Measurements from ENCODE around the gene NPTN.
"Not testable (repeated sequence)": the region's sequence is repeated elsewhere in the genome, so short reads cannot be mapped to it uniquely, and the experiment has no call there.

NPTN gene

GRCh38 chr15:73633111-73633990 is at the start of gene NPTN:
TSS of gene NPTN (minus strand) at chr15:73633389. CDS start at chr15:73633215, 174 bp downstream.
- peak; percentile 90 for DNase-seq

- DNase-seq = no peak
Measured at GRCh38 chr15:73682600-73683090, 49.5 kb upstream of the NPTN start.

- no peak for DNase-seq
Measured at GRCh38 chr15:73681856-73682599, 48.8 kb upstream of the NPTN start.

- no peak for DNase-seq
Measured at GRCh38 chr15:73681063-73681462, 47.9 kb upstream of the NPTN start.

- DNase-seq = no peak
Measured at GRCh38 chr15:73680549-73680948, 47.4 kb upstream of the NPTN start.

GRCh38 chr15:73679964-73680363 is 46.8 kb upstream of the NPTN start:
- no peak for DNase-seq

GRCh38 chr15:73679180-73679579 is 46.0 kb upstream of the NPTN start:
- DNase-seq = no peak

GRCh38 chr15:73678498-73678897 is 45.3 kb upstream of the NPTN start:
- no peak for DNase-seq

GRCh38 chr15:73677733-73678132 is 44.5 kb upstream of the NPTN start:
- DNase-seq = no peak

- DNase-seq = no peak
Measured at GRCh38 chr15:73677146-73677607, 44.0 kb upstream of the NPTN start.

- no peak for DNase-seq
Measured at GRCh38 chr15:73674587-73674986, 41.4 kb upstream of the NPTN start.

- DNase-seq = no peak
Measured at GRCh38 chr15:73660455-73660854, 27.3 kb upstream of the NPTN start.

- no peak for DNase-seq
Measured at GRCh38 chr15:73658645-73659044, 25.5 kb upstream of the NPTN start.

GRCh38 chr15:73655724-73656123 is 22.5 kb upstream of the NPTN start:
- DNase-seq = no peak

- no peak for DNase-seq
Measured at GRCh38 chr15:73654659-73655058, 21.5 kb upstream of the NPTN start.

- DNase-seq = no peak
Measured at GRCh38 chr15:73650416-73651126, 17.4 kb upstream of the NPTN start.

- no peak for DNase-seq
Measured at GRCh38 chr15:73648014-73648295, 14.8 kb upstream of the NPTN start.

- no peak for DNase-seq
Measured at GRCh38 chr15:73647259-73648013, 14.2 kb upstream of the NPTN start.

GRCh38 chr15:73639464-73639863 is 6.3 kb upstream of the NPTN start:
- not testable (repeated sequence) for DNase-seq

- DNase-seq = no peak
Measured at GRCh38 chr15:73637527-73637926, 4.3 kb upstream of the NPTN start.

GRCh38 chr15:73633991-73634495 is 854 bp upstream of the NPTN start:
- DNase-seq = no peak

- DNase-seq = no peak
Measured at GRCh38 chr15:73632670-73633058, 525 bp downstream of the NPTN start.

All from NCI-H510A (cell line).